HuH-7 (cell line): Measurements from ENCODE around the gene ADAMTS18.

Experiments used
- DNase-seq: peaks from one replicate; pipeline ENCODE4 v3.0.0; 2011; ENCODE audit warnings: low spot score

ADAMTS18 gene

GRCh38 chr16:77434022-77434529 is 758 bp downstream of the ADAMTS18 start:
- DNase-seq: no peak

GRCh38 chr16:77433146-77433545 is 1.7 kb downstream of the ADAMTS18 start:
- DNase-seq: no peak

- DNase-seq: no peak
These were observed 2.6 kb downstream of the ADAMTS18 start for GRCh38 chr16:77432264-77432663.

- DNase-seq: no peak
These were observed 3.8 kb downstream of the ADAMTS18 start for GRCh38 chr16:77430787-77431585.

- no peak for DNase-seq
These were observed 4.5 kb downstream of the ADAMTS18 start for GRCh38 chr16:77430360-77430759.

GRCh38 chr16:77424871-77425604 is 9.8 kb downstream of the ADAMTS18 start:
- no peak for DNase-seq

- DNase-seq: no peak
These were observed 12.5 kb downstream of the ADAMTS18 start for GRCh38 chr16:77422196-77422784.

GRCh38 chr16:77416939-77417480 is 17.8 kb downstream of the ADAMTS18 start:
- DNase-seq: no peak

GRCh38 chr16:77414752-77415231 is 20.0 kb downstream of the ADAMTS18 start:
- no peak for DNase-seq

- DNase-seq: no peak
These were observed 24.4 kb downstream of the ADAMTS18 start for GRCh38 chr16:77410449-77410848.

GRCh38 chr16:77409311-77409710 is 25.5 kb downstream of the ADAMTS18 start:
- no peak for DNase-seq

- no peak for DNase-seq
These were observed 26.2 kb downstream of the ADAMTS18 start for GRCh38 chr16:77408607-77409006.

- DNase-seq: no peak
These were observed 28.2 kb downstream of the ADAMTS18 start for GRCh38 chr16:77406680-77407079.

GRCh38 chr16:77404775-77405174 is 30.1 kb downstream of the ADAMTS18 start:
- no peak for DNase-seq

GRCh38 chr16:77403732-77404131 is 31.1 kb downstream of the ADAMTS18 start:
- DNase-seq: no peak

- DNase-seq: no peak
These were observed 32.2 kb downstream of the ADAMTS18 start for GRCh38 chr16:77402672-77403071.

GRCh38 chr16:77402118-77402517 is 32.7 kb downstream of the ADAMTS18 start:
- DNase-seq: no peak

GRCh38 chr16:77399546-77399945 is 35.3 kb downstream of the ADAMTS18 start:
- DNase-seq: no peak

GRCh38 chr16:77399066-77399465 is 35.8 kb downstream of the ADAMTS18 start:
- DNase-seq: no peak

GRCh38 chr16:77398495-77398894 is 36.3 kb downstream of the ADAMTS18 start:
- DNase-seq: no peak

- DNase-seq: no peak
These were observed 38.4 kb downstream of the ADAMTS18 start for GRCh38 chr16:77396461-77396860.

- no peak for DNase-seq
These were observed 40.1 kb downstream of the ADAMTS18 start for GRCh38 chr16:77394699-77395098.
